A673 (cell line): ENCODE data around the gene TF.

Experiments
- CTCF ChIP-seq: fragments of 300-800, 200-600 bp; sonication (generic); conservative IDR thresholded peaks from 2 replicates; pipeline ENCODE4 v1.5.1; 2017; ENCODE audit warnings: low read depth, mild to moderate bottlenecking, antibody characterized with exemption, low read length, moderate library complexity, mixed read lengths
- EZH2 ChIP-seq: fragments of 200-600 bp; sonication (generic); IDR thresholded peaks from 2 replicates; pipeline ENCODE4 v1.6.1; 2017; ENCODE audit warnings: borderline replicate concordance, low read depth, mild to moderate bottlenecking, mixed read lengths, antibody characterized with exemption, low read length; ENCODE audit not compliant: poor library complexity, severe bottlenecking

- TF ChIP-seq CTCF = no peak
- TF ChIP-seq EZH2 = no peak
Measured at GRCh38 chr3:133754973-133755828, 9.0 kb downstream of the TF start.
